Lower lobe of right lung (tissue), 2 donors: ENCODE measurements around the gene AKR1C4. TPM values are rescaled to one million over a fixed set of nuclear protein-coding genes. Genes with fewer than 3 reads are reported as not detected.

ENCODE experiments used
- ATAC-seq, 2 donors: fragments of 200-7000 bp; cut with Tn5 transposase; one replicate each; pipeline ENCODE4 v1.9.1; 2020 to 2022; ENCODE audit warnings: mild to moderate bottlenecking in 2 of 2, moderate library complexity in 2 of 2
- DNase-seq: peaks from one replicate; pipeline ENCODE4 v3.0.0-alpha.2; 2020
- H3K27ac ChIP-seq: fragments of 200-600 bp; one replicate; pipeline ENCODE4 v1.8.0; 2022
- H3K27me3 ChIP-seq: fragments of 200-600 bp; one replicate; pipeline ENCODE4 v1.8.0; 2022; ENCODE audit warnings: low read depth
- H3K36me3 ChIP-seq: fragments of 200-600 bp; one replicate; pipeline ENCODE4 v1.8.0; 2022; ENCODE audit warnings: mild to moderate bottlenecking
- H3K4me1 ChIP-seq: fragments of 200-600 bp; one replicate; pipeline ENCODE4 v1.8.0; 2022
- H3K4me3 ChIP-seq: fragments of 200-600 bp; one replicate; pipeline ENCODE4 v1.8.0; 2022; ENCODE audit warnings: mild to moderate bottlenecking
- H3K9me3 ChIP-seq: fragments of 200-600 bp; one replicate; pipeline ENCODE4 v1.8.0; 2022
- CTCF ChIP-seq: fragments of 200-600 bp; IDR thresholded peaks from one replicate; pipeline ENCODE4 v1.8.0; 2022; ENCODE audit warnings: antibody characterized with exemption, mild to moderate bottlenecking
- intact Hi-C: fragments of 100-400 bp; cut with DNase I; formaldehyde crosslinking; loops from one replicate; pipeline ENCODE4 v1.11.0; 2022
- total RNA-seq: library from RNA; stranded (reverse); fragmentation: NEBNext Ultra II Directional; extraction: Animal tissue kit (Norgen Biotek cat#: 25700); gene quantifications from one replicate; pipeline ENCODE4 v1.2.1, GENCODE V29; 2021
- donor health status: DM: no; HTN: yes; CAD: no; lungs with severe emphysema.

The AKR1C4 gene
- total RNA-seq, 1 donor from 2014 or later = not detected

GRCh38 chr10:5151076-5151475 lies 45.6 kb upstream of the AKR1C4 start:
- no peaks in the 10 kb centered on the region for H3K36me3 ChIP-seq
- H3K27ac ChIP-seq = no peak overlapping the region
- ATAC-seq (no peak), DNase-seq (no peak)
- TF ChIP-seq CTCF = no peak
- no peaks in the 10 kb centered on the region for H3K4me1 ChIP-seq
- no peaks in the 10 kb centered on the region for H3K27me3 ChIP-seq
- no peak overlapping the region for H3K4me3 ChIP-seq
- peaks cover 4% of the 10 kb centered on the region for H3K9me3 ChIP-seq
- intact Hi-C loops = no loop called here

GRCh38 chr10:5155951-5156350 lies 40.7 kb upstream of the AKR1C4 start:
- no peak for DNase-seq
- ATAC-seq = no peak
- H3K27me3 ChIP-seq = no peaks in the 10 kb centered on the region
- no peak overlapping the region for H3K27ac ChIP-seq
- H3K4me3 ChIP-seq = no peak overlapping the region
- H3K36me3 ChIP-seq = no peaks in the 10 kb centered on the region
- H3K9me3 ChIP-seq = peaks cover under 1% of the 10 kb centered on the region
- no peaks in the 10 kb centered on the region for H3K4me1 ChIP-seq
- intact Hi-C loops = no loop called here
- no peak for TF ChIP-seq CTCF

- Histone ChIP-seq H3K4me1 (no peaks in the 10 kb centered on the region), H3K27me3 (no peaks in the 10 kb centered on the region), H3K36me3 (no peaks in the 10 kb centered on the region), H3K27ac (no peak overlapping the region), H3K9me3 (no peaks in the 10 kb centered on the region), H3K4me3 (no peak overlapping the region)
- TF ChIP-seq CTCF = no peak
- DNase-seq (no peak), ATAC-seq (no peak)
- intact Hi-C loops = no loop called here
These were observed 39.1 kb upstream of the AKR1C4 start for GRCh38 chr10:5157501-5157900.

- H3K4me3 ChIP-seq = no peak overlapping the region
- H3K27me3 ChIP-seq = no peaks in the 10 kb centered on the region
- H3K4me1 ChIP-seq = no peaks in the 10 kb centered on the region
- no peaks in the 10 kb centered on the region for H3K36me3 ChIP-seq
- no peak for TF ChIP-seq CTCF
- peaks cover 8% of the 10 kb centered on the region for H3K9me3 ChIP-seq
- intact Hi-C loops = no loop called here
- H3K27ac ChIP-seq = no peak overlapping the region
- ATAC-seq (no peak), DNase-seq (no peak)
These were observed 37.5 kb upstream of the AKR1C4 start for GRCh38 chr10:5159126-5159525.

GRCh38 chr10:5163487-5163886 lies 33.1 kb upstream of the AKR1C4 start:
- Histone ChIP-seq H3K9me3 (peaks cover 28% of the 10 kb centered on the region), H3K27ac (no peak overlapping the region), H3K36me3 (no peaks in the 10 kb centered on the region), H3K4me1 (no peaks in the 10 kb centered on the region), H3K27me3 (no peaks in the 10 kb centered on the region), H3K4me3 (no peak overlapping the region)
- intact Hi-C loops = no loop called here
- no peak for ATAC-seq
- DNase-seq = no peak
- TF ChIP-seq CTCF = no peak

GRCh38 chr10:5165738-5166137 lies 30.9 kb upstream of the AKR1C4 start:
- intact Hi-C loops = no loop called here
- no peak for ATAC-seq
- no peaks in the 10 kb centered on the region for H3K36me3 ChIP-seq

More at GRCh38 chr10:5165738-5166137, 30.9 kb upstream of the AKR1C4 start:
- H3K27me3 ChIP-seq = no peaks in the 10 kb centered on the region
- H3K27ac ChIP-seq = no peak overlapping the region
- H3K9me3 ChIP-seq = peaks cover 28% of the 10 kb centered on the region
- H3K4me1 ChIP-seq = no peaks in the 10 kb centered on the region
- no peak overlapping the region for H3K4me3 ChIP-seq
- no peak for TF ChIP-seq CTCF
- DNase-seq = no peak
